Progenitor cell of endocrine pancreas (in vitro differentiated cells): ENCODE data around the gene IFT80. TPM values are rescaled to one million over a fixed set of nuclear protein-coding genes. Genes with fewer than 3 reads are reported as not detected.

Experiments used
- DNase-seq: peaks from one replicate; pipeline ENCODE4 v3.0.0; 2021; ENCODE audit warnings: low spot score; ENCODE audit not compliant: unreplicated experiment
- H3K27ac Mint-ChIP-seq: 2 replicates; pipeline ENCODE4 v1.8.0; 2021; ENCODE audit warnings: mild to moderate bottlenecking, moderate library complexity, mixed read lengths
- H3K27me3 Mint-ChIP-seq: 2 replicates; pipeline ENCODE4 v1.8.0; 2021; ENCODE audit warnings: mixed read lengths
- H3K36me3 Mint-ChIP-seq: 2 replicates; pipeline ENCODE4 v1.8.0; 2022; ENCODE audit warnings: mixed read lengths; ENCODE audit not compliant: insufficient read depth
- H3K4me1 Mint-ChIP-seq: 2 replicates; pipeline ENCODE4 v1.8.0; 2021; ENCODE audit warnings: low read depth, mixed read lengths
- H3K4me3 Mint-ChIP-seq: 2 replicates; pipeline ENCODE4 v1.8.0; 2021; ENCODE audit warnings: low read depth, mild to moderate bottlenecking, moderate library complexity, mixed read lengths
- H3K9me3 Mint-ChIP-seq: 2 replicates; pipeline ENCODE4 v1.8.0; 2021; ENCODE audit warnings: low read depth, mixed read lengths
- total RNA-seq: library from RNA; stranded (reverse); gene quantifications from 2 replicates; pipeline ENCODE4 v1.2.1, GENCODE V29; 2021
- TF ChIP-seq, protein P1 (sequence below): fragments of 200-600 bp; sonication (generic); IDR thresholded peaks from one replicate; pipeline ENCODE4 v1.5.0; 2021; ENCODE audit warnings: antibody characterized with exemption, mild to moderate bottlenecking; ENCODE audit not compliant: unreplicated experiment

The IFT80 gene
- total RNA-seq, 1 donor from 2014 or later, result 48.1 TPM

DNA sequence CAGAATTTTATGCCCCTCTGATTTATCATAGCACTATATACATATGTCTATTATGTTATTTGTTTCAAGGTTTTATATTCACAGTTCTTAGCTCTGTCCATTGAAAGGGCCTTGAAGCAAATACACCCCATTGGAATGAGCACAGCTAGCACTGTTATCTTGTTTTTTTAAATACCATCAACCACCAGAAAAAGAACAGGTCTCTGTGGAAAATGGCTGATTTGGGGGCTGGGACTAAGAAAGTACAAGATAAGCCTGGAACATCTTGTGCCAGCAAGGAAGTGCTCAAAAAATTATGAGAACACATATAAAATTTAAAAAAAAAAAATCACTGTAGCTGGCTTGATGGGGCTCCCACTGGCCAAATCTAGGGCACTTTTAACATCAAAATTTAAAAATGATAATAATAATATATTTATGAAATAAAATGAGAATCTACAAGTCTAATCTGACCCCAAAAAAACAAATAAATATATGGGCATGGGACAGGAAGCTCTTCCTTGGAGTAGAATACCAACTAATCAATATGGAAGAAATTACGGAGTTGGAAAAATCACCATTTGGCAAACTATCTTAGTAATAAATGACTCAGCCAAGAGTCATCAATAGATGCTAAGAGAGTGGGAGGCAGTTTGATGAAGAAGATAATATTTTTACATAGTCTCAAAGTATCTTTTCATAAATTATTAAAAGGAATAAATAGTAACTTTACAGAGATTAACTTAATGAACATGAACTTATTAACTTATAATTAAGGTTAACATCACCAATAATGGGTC lies 20.5 kb downstream of the IFT80 start:
- H3K4me3 Mint-ChIP-seq, result no peak overlapping the region
- no peaks in the 10 kb centered on the region for H3K27me3 Mint-ChIP-seq
- DNase-seq, result no peak
- H3K4me1 Mint-ChIP-seq, result peaks cover 24% of the 10 kb centered on the region
- no peaks in the 10 kb centered on the region for H3K9me3 Mint-ChIP-seq
- no peak overlapping the region for H3K27ac Mint-ChIP-seq
- peaks cover 10% of the 10 kb centered on the region for H3K36me3 Mint-ChIP-seq
- TF ChIP-seq, protein P1, sequence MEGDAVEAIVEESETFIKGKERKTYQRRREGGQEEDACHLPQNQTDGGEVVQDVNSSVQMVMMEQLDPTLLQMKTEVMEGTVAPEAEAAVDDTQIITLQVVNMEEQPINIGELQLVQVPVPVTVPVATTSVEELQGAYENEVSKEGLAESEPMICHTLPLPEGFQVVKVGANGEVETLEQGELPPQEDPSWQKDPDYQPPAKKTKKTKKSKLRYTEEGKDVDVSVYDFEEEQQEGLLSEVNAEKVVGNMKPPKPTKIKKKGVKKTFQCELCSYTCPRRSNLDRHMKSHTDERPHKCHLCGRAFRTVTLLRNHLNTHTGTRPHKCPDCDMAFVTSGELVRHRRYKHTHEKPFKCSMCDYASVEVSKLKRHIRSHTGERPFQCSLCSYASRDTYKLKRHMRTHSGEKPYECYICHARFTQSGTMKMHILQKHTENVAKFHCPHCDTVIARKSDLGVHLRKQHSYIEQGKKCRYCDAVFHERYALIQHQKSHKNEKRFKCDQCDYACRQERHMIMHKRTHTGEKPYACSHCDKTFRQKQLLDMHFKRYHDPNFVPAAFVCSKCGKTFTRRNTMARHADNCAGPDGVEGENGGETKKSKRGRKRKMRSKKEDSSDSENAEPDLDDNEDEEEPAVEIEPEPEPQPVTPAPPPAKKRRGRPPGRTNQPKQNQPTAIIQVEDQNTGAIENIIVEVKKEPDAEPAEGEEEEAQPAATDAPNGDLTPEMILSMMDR, result no peak

GRCh38 chr3:160376681-160377080 lies 22.3 kb downstream of the IFT80 start:
- Mint-ChIP-seq H3K27me3 (no peaks in the 10 kb centered on the region), H3K9me3 (no peaks in the 10 kb centered on the region), H3K36me3 (peaks cover 12% of the 10 kb centered on the region), H3K4me3 (no peak overlapping the region), H3K4me1 (peaks cover 13% of the 10 kb centered on the region), H3K27ac (no peak overlapping the region)
- TF ChIP-seq, protein P1, result no peak
- no peak for DNase-seq

DNA sequence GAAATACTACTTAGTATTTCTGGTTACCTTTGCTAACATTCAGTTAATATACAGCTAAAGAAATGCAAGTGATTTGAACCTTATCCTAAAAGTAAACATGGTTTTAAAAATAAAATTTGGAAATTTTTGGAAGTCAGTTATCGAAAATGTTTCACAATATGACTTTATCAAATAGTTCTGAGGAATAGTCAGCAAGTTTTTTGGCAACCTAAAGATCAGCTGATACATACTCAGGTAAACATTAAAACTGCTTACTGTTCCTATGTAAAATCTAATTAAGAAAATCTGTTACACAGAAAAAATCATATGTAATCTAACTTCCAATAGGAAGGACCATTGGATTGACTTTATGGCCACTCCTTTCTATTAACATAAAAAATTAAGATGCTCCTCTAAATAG lies 24.1 kb downstream of the IFT80 start:
- H3K27ac Mint-ChIP-seq, result no peak overlapping the region
- H3K4me3 Mint-ChIP-seq, result no peak overlapping the region

GRCh38 chr3:160374472-160374871 lies 24.6 kb downstream of the IFT80 start:
- peak overlapping the region; percentile 30 for H3K27ac Mint-ChIP-seq
- TF ChIP-seq, protein P1, result no peak
- H3K4me1 Mint-ChIP-seq, result peaks cover 13% of the 10 kb centered on the region
- DNase-seq, result no peak
- no peaks in the 10 kb centered on the region for H3K27me3 Mint-ChIP-seq
- H3K9me3 Mint-ChIP-seq, result no peaks in the 10 kb centered on the region
- peaks cover 11% of the 10 kb centered on the region for H3K36me3 Mint-ChIP-seq
- no peak overlapping the region for H3K4me3 Mint-ChIP-seq

More for the DNA sequence above, 24.1 kb downstream of the IFT80 start:
- TF ChIP-seq, protein P1, result no peak
- H3K4me1 Mint-ChIP-seq, result peaks cover 11% of the 10 kb centered on the region
- H3K36me3 Mint-ChIP-seq, result peaks cover 11% of the 10 kb centered on the region
- no peaks in the 10 kb centered on the region for H3K9me3 Mint-ChIP-seq
- H3K27me3 Mint-ChIP-seq, result no peaks in the 10 kb centered on the region
- DNase-seq, result no peak

- Mint-ChIP-seq H3K27ac (no peak overlapping the region), H3K36me3 (peaks cover 11% of the 10 kb centered on the region), H3K27me3 (no peaks in the 10 kb centered on the region), H3K4me3 (no peak overlapping the region), H3K9me3 (no peaks in the 10 kb centered on the region), H3K4me1 (peaks cover 14% of the 10 kb centered on the region)
- TF ChIP-seq, protein P1, result no peak
- DNase-seq, result no peak
Measured at GRCh38 chr3:160373655-160374054, 25.4 kb downstream of the IFT80 start.
